Stimulated activated naive CD4-positive, alpha-beta T cell (primary cell): ENCODE results near the gene PPM1E.
"Not testable (repeated sequence)": the region's sequence is repeated elsewhere in the genome, so short reads cannot be mapped to it uniquely, and the experiment has no call there.

Source experiments
- DNase-seq, 6 experiments: peaks; one replicate each; lab custom pipeline; 2025; lab: John Stamatoyannopoulos, UW

Gene PPM1E

GRCh38 chr17:58947824-58948223 lies 192.2 kb downstream of the PPM1E start:
- no peak for DNase-seq

GRCh38 chr17:58954358-58954757 lies 198.7 kb downstream of the PPM1E start:
- not testable (repeated sequence) for DNase-seq

GRCh38 chr17:58956997-58957724 lies 201.5 kb downstream of the PPM1E start:
- DNase-seq = no peak

GRCh38 chr17:58957725-58958073 lies 202.0 kb downstream of the PPM1E start:
- not testable (repeated sequence) for DNase-seq

- DNase-seq = no peak
These were observed 204.4 kb downstream of the PPM1E start for GRCh38 chr17:58960068-58960467.

- DNase-seq = no peak
These were observed 209.6 kb downstream of the PPM1E start for GRCh38 chr17:58965221-58965620.

GRCh38 chr17:58966208-58966607 lies 210.6 kb downstream of the PPM1E start:
- DNase-seq = no peak

GRCh38 chr17:58968426-58969061 lies 212.9 kb downstream of the PPM1E start:
- no peak for DNase-seq

GRCh38 chr17:58969156-58969555 lies 213.5 kb downstream of the PPM1E start:
- DNase-seq = no peak

- no peak for DNase-seq
These were observed 214.0 kb downstream of the PPM1E start for GRCh38 chr17:58969612-58970011.

- no peak for DNase-seq
These were observed 215.2 kb downstream of the PPM1E start for GRCh38 chr17:58970609-58971450.

GRCh38 chr17:58974354-58974753 lies 218.7 kb downstream of the PPM1E start:
- DNase-seq = no peak

GRCh38 chr17:58976541-58976940 lies 220.9 kb downstream of the PPM1E start:
- no peak for DNase-seq

- no peak for DNase-seq
These were observed 225.2 kb downstream of the PPM1E start for GRCh38 chr17:58980706-58981481.

- DNase-seq = no peak
These were observed 227.0 kb downstream of the PPM1E start for GRCh38 chr17:58982626-58983025.

- no peak for DNase-seq
These were observed 229.7 kb downstream of the PPM1E start for GRCh38 chr17:58985367-58985766.

- no peak for DNase-seq
These were observed 230.3 kb downstream of the PPM1E start for GRCh38 chr17:58985971-58986370.

- DNase-seq = no peak
These were observed 234.0 kb downstream of the PPM1E start for GRCh38 chr17:58989629-58990028.

GRCh38 chr17:58991718-58992331 lies 236.2 kb downstream of the PPM1E start:
- no peak for DNase-seq

- DNase-seq = no peak
These were observed 237.7 kb downstream of the PPM1E start for GRCh38 chr17:58993311-58993710.

- DNase-seq = no peak
These were observed 239.7 kb downstream of the PPM1E start for GRCh38 chr17:58995247-58995940.
